ENCODE results near the gene CST9L. TPM values are rescaled to one million over a fixed set of nuclear protein-coding genes. Genes with fewer than 3 reads are reported as not detected.

Gene CST9L
- total RNA-seq, 1 donor from 2014 or later: not detected

GRCh38 chr20:23524146-23524545 is 44.1 kb downstream of the CST9L start:
- intact Hi-C loops (cut with DNase I): no loop called here
- DNase-seq (ENCODE audit: low spot score): no peak

DNA sequence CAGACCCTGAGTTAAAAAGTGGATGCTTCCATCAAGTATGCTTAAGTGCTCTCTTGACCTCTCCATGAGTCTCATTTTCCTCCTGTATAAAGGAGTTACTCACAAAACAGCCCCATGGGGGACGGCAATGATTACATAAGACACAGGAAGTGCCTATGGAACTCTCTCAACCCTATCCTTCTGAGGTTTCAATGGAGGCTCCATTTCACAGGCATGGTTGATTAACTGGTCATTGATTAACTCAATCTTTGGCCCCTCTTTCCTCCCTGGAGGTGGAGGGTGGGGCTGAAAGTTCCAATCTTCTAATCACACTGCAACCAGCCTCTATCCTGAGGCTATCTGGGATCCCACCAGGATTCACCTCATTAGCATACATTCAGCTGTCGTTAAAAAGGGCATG is 48.1 kb downstream of the CST9L start:
- intact Hi-C loops (cut with DNase I): no loop called here
- DNase-seq (ENCODE audit: low spot score): no peak

DNA sequence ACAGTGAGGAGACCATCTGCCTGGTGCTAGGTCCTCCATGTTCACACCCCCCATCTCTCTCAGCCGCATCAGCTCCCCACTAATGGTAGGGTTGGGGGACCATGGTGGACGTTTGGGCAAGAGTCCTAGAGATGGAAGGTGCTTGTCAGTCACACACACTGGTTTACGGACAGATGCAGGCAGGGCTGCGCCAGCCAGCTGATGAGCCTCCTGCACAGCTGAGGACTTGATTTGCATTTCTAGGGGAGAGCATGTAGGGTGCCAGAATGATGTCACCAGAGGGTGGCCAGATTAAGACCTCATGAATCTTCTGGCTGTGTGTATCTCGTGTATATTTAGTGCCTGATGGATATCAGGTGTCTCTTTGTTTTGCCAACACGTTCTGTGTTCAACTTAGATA is 48.7 kb downstream of the CST9L start:
- DNase-seq (ENCODE audit: low spot score): no peak
- intact Hi-C loops (cut with DNase I): no loop called here

- DNase-seq (ENCODE audit: low spot score): no peak
- intact Hi-C loops (cut with DNase I): no loop called here
Measured at GRCh38 chr20:23517719-23518118, 50.6 kb downstream of the CST9L start.

- no peak for DNase-seq (ENCODE audit: low spot score)
- intact Hi-C loops (cut with DNase I): no loop called here
Measured at GRCh38 chr20:23515250-23515939, 52.9 kb downstream of the CST9L start.

DNA sequence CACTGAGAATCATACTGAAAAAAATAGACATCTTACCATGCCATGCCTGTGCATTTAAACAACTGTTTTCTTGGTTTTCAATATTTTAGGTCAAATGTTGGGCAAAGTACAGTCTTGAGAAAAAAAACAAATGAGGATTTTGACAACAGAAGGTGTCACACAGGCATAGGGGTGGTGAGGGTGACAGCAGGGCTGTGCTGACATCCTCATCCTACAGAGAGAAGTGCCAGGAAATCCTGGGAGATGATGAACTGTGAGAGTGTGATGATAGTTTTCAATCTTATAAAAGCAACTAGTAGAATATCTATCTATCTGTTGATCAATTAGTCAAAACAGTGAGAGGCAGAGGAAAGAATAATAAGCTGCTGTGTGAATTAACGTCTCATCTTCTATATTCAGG is 53.4 kb downstream of the CST9L start:
- DNase-seq (ENCODE audit: low spot score): no peak
- intact Hi-C loops (cut with DNase I): no loop called here

Other genes starting within 250 kb of the CST9L start
- 10.6 TPM for gene NXT1, start 217.7 kb downstream of the CST9L start, total RNA-seq
- 25.7 TPM for gene GZF1, start 206.3 kb downstream of the CST9L start, total RNA-seq
- gene NAPB, start 147.0 kb downstream of the CST9L start, total RNA-seq: 6.1 TPM
- gene CSTL1, start 128.8 kb downstream of the CST9L start, total RNA-seq: not detected
- not detected for gene CST11, start 115.6 kb downstream of the CST9L start, total RNA-seq
- not detected for gene CST8, start 77.4 kb downstream of the CST9L start, total RNA-seq
- gene CST9, start 37.4 kb upstream of the CST9L start, total RNA-seq: not detected
- 486 TPM for gene CST3, start 69.5 kb upstream of the CST9L start, total RNA-seq
- gene CST4, start 120.6 kb upstream of the CST9L start, total RNA-seq: not detected
- not detected for gene CST1, start 182.5 kb upstream of the CST9L start, total RNA-seq